GM18858 (cell line): Measurements from ENCODE around the gene CCNA1.

Experiments
- ATAC-seq: cut with Tn5 transposase; IDR thresholded peaks from one replicate; pipeline ENCODE4 v1.9.1; 2021; ENCODE audit not compliant: unreplicated experiment

The CCNA1 gene

GRCh38 chr13:36453516-36453915 lies 21.2 kb downstream of the CCNA1 start:
- no peak for ATAC-seq

DNA sequence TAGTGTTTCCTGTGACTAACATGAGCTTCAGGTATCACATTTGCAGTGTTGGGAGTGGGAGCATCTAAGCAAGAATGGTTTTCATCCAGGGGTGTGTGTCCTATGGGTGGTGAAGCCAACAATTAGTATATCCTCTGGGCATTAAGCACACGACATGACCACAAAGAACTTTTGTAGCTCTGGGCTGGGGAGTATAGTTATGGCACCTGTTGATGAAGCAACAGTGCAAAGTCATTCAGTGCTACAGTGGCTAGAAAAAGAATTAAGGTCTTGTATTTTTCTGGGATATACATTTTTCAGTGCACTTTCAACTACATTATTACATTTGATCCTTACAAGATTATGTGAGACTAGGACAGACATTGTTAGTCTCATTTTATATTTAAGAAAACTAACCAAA lies 21.8 kb downstream of the CCNA1 start:
- ATAC-seq, result no peak

DNA sequence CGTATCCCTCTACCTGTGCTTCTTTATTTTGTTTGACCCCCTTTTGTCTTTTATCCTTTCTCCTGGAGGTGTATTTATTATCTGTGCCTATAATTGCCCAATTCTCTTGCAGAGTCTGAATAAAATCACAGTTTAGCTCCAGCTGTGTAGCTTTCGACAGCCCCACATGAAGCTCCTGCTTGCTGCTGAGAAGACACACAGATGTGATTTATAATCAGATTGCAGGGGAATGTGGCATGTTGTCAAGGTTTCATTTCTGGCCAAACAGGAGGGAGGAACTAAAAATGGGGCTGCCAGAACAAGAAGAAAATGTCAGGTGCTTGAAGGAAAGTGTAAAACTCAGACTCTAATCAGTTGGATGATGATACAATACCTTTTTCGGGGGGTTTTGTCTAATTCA lies 22.7 kb downstream of the CCNA1 start:
- ATAC-seq, result no peak

- ATAC-seq, result no peak
Observed at GRCh38 chr13:36456577-36456976, 24.3 kb downstream of the CCNA1 start.

DNA sequence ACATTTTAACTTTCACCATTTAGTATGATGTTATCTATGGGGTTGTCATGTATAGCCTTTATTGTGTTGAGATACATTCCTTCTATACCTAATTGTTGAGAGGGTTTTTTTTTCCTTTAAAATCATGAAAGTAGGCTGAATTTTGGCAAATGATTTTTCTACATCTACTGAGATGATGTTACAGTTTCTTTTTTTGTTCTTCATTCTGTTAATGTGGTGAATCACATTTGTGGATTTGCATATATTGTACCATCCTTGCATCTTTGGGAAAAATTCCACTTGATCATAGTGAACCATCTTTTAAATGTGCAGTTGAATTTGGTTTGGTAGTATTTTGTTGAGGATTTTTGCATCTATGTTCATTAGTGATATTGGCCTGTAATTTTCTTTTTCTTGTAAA lies 29.2 kb downstream of the CCNA1 start:
- ATAC-seq, result no peak

GRCh38 chr13:36475468-36475867 lies 43.2 kb downstream of the CCNA1 start:
- no peak for ATAC-seq

DNA sequence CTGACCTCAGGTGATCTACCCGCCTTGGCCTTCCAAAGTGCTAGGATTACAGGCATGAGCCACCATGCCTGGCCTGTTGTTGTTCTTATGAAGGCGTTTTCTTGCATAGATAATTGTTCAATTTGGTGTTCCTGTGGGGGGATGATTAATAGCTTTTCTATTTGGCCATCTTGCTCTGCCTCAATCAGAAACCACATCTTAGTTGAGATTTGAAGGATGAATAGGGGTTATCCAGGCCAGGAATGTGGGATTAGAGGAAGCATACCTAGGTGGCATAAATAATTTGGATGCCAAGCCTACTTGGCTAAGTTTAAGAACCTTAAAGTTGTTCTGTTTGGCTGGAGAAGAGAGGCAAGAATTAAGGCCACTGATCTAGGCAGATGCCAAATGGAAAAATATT lies 44.4 kb downstream of the CCNA1 start:
- no peak for ATAC-seq

- no peak for ATAC-seq
Observed at GRCh38 chr13:36480726-36481427, 48.6 kb downstream of the CCNA1 start.

DNA sequence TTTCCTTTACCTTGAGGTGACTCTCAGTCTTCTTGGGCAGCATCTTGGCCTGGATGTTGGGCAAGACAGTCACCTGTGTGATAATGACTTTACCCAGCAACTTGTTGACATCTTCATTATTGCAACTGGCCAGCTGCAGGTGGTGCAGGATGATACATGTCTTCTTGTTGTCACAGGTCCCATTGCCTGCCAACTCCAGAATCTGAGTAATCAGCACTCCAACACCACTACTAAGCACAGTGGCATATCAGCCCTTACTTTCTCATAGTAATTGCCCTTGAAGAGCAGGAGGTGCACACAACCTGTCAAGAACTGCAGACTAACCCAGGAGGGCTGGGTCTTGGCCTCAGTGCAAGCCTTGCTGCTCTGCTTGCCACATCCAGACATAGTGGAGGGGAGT lies 57.8 kb downstream of the CCNA1 start:
- ATAC-seq, result no peak
